ENCODE results near the gene FOXN3.

Gene FOXN3

DNA sequence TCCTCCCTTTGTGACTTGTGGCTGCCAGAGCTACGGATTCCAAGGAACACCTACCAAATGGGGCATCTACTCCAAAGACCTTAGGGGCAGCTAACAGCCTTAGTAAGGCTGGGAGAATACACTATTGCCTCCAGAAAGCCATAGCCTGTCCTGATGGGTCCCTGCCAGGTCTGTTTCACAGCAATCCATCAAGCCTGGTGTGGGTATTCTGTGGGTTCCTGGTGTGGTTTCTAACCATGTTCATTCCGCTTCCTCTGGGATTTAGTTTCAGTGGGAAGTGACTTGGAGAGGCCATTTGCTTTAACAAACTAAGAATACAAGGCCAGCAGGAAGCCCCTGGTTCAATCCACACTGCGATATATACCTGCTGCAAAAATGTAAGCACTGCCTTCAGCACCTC lies 220.5 kb downstream of the FOXN3 start:
- DNase-seq (ENCODE audit: low read depth, low spot score) = no peak
- TF ChIP-seq EZH2 (IDR thresholded peaks at IDR 0.05) = no peak
- no peak for TF ChIP-seq POLR2AphosphoS5 (IDR thresholded peaks at IDR 0.05; ENCODE audit: borderline replicate concordance, low read depth, low read length)
- TF ChIP-seq FOXP2 (optimal IDR thresholded peaks at IDR 0.05; ENCODE audit: control extremely low read depth, extremely low read length, insufficient read depth) = no peak
- Histone ChIP-seq H3K9me3 (ENCODE audit: low read depth, low read length) (no peaks in the 10 kb centered on the region), H3K27ac (no peak overlapping the region), H3K36me3 (ENCODE audit: insufficient read depth, low read length) (no peaks in the 10 kb centered on the region), H3K9ac (ENCODE audit: insufficient read length) (no peak overlapping the region), H3K4me3 (no peak overlapping the region)

DNA sequence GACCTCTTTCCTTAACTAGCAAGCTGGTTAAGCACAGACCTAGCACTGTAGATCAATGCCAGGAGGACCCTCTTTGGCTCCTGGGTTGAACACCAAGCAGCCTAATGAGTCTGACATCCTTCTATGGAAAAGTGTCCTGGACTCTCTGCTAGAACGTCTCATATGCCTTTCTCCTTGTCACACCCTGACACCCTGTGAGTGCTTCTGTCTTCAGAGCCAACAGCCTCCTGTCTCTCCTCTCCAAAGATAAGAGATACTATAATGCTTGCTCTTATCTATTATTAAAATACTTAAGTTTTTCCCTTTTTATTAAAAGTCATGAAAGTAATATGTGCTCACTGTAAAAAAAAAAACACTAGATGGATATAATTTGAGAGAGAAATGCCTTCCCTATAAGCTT lies 222.7 kb downstream of the FOXN3 start:
- no peaks in the 10 kb centered on the region for H3K9me3 ChIP-seq (ENCODE audit: low read depth, low read length)
- H3K27ac ChIP-seq = no peak overlapping the region
- H3K36me3 ChIP-seq (ENCODE audit: insufficient read depth, low read length) = no peaks in the 10 kb centered on the region
- no peak overlapping the region for H3K9ac ChIP-seq (ENCODE audit: insufficient read length)
- H3K4me3 ChIP-seq = no peak overlapping the region
- no peak for TF ChIP-seq EZH2 (IDR thresholded peaks at IDR 0.05)
- TF ChIP-seq POLR2AphosphoS5 (IDR thresholded peaks at IDR 0.05; ENCODE audit: borderline replicate concordance, low read depth, low read length) = no peak
- no peak for TF ChIP-seq FOXP2 (optimal IDR thresholded peaks at IDR 0.05; ENCODE audit: control extremely low read depth, extremely low read length, insufficient read depth)
- no peak for DNase-seq (ENCODE audit: low read depth, low spot score)

DNA sequence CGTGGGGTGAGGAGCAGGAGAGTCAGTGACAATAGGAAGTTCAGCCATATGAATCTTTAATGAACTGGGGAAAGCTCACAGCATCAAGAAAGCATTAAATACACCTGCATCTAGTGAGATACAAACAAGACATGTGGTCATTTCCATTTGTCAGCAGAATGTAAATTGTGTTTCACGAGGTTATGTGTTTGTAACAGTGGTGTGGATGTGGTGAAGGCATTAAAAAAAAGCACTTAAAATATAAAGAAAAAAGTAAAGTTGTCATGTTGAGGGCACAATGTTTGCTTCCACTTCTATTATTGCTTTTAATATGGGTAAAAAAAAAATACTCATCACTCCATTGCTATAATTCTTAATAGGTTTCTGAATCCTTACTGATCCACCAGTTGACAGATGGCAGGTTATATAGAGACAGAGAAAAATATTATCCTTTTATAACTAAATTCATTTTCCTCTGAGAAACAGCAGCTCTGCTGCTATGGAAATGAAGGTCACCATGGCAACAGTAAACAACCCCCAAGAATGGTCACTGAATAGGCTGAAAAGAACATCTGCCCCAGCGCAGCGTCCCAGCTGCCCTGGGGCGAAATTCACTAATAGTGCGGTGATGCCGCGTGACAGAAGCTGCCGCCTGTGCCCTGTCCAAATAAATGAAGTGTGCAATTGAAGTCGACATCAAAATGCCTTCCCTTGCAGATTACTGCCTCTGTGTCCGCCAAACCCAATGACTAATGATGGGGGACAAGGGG lies 226.1 kb downstream of the FOXN3 start:
- Histone ChIP-seq H3K4me3 (no peak overlapping the region), H3K9ac (ENCODE audit: insufficient read length) (no peak overlapping the region), H3K27ac (no peak overlapping the region), H3K36me3 (ENCODE audit: insufficient read depth, low read length) (no peaks in the 10 kb centered on the region), H3K9me3 (ENCODE audit: low read depth, low read length) (no peaks in the 10 kb centered on the region)
- TF ChIP-seq POLR2AphosphoS5 (IDR thresholded peaks at IDR 0.05; ENCODE audit: borderline replicate concordance, low read depth, low read length) = no peak
- TF ChIP-seq EZH2 (IDR thresholded peaks at IDR 0.05) = no peak
- no peak for TF ChIP-seq FOXP2 (optimal IDR thresholded peaks at IDR 0.05; ENCODE audit: control extremely low read depth, extremely low read length, insufficient read depth)
- DNase-seq (ENCODE audit: low read depth, low spot score) = no peak

DNA sequence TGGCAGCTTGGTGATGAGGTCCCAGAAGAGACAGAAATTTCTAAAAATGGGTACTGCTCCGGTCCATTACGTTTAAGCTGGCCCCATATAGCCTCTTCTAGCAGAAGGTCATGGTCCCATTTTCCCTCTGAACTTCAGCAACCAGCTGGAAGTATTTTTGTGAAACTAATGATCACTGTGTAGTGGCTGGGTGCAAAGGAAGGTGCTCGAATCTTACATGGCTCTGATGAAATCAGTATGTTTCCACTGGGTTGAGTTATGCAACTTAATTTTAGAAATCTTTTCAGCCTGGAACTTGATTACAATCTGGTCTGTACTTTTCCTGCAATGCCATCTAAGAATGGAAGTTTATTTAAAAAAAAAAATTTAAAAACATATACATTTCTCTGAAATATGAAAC lies 228.5 kb downstream of the FOXN3 start:
- Histone ChIP-seq H3K9me3 (ENCODE audit: low read depth, low read length) (no peaks in the 10 kb centered on the region), H3K36me3 (ENCODE audit: insufficient read depth, low read length) (no peaks in the 10 kb centered on the region), H3K4me3 (no peak overlapping the region), H3K9ac (ENCODE audit: insufficient read length) (no peak overlapping the region), H3K27ac (no peak overlapping the region)
- no peak for DNase-seq (ENCODE audit: low read depth, low spot score)
- no peak for TF ChIP-seq POLR2AphosphoS5 (IDR thresholded peaks at IDR 0.05; ENCODE audit: borderline replicate concordance, low read depth, low read length)
- no peak for TF ChIP-seq FOXP2 (optimal IDR thresholded peaks at IDR 0.05; ENCODE audit: control extremely low read depth, extremely low read length, insufficient read depth)
- TF ChIP-seq EZH2 (IDR thresholded peaks at IDR 0.05) = no peak

DNA sequence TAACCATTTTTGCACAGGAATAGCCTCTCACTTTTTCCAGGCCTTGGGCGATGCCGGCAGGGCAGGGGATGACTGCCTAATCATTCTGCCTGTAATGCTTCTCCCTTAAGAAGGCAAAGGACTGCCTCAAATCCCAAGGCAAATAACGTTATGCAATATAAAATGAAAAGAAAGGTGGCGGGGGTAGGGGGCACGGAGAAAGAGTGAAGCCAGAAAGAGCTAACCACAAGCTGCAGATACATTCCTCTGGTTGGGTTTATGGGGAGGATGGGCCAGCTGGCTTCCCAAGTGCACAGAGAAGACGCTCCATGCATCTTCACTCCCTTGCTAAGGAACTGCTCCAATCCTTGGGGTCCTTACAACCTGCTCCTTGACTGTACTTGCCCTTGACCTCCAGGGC lies 229.5 kb downstream of the FOXN3 start:
- TF ChIP-seq EZH2 (IDR thresholded peaks at IDR 0.05) = no peak
- TF ChIP-seq POLR2AphosphoS5 (IDR thresholded peaks at IDR 0.05; ENCODE audit: borderline replicate concordance, low read depth, low read length) = no peak
- TF ChIP-seq FOXP2 (optimal IDR thresholded peaks at IDR 0.05; ENCODE audit: control extremely low read depth, extremely low read length, insufficient read depth) = no peak
- DNase-seq (ENCODE audit: low read depth, low spot score) = no peak
- Histone ChIP-seq H3K36me3 (ENCODE audit: insufficient read depth, low read length) (no peaks in the 10 kb centered on the region), H3K9me3 (ENCODE audit: low read depth, low read length) (no peaks in the 10 kb centered on the region), H3K27ac (no peak overlapping the region), H3K9ac (ENCODE audit: insufficient read length) (no peak overlapping the region), H3K4me3 (no peak overlapping the region)

DNA sequence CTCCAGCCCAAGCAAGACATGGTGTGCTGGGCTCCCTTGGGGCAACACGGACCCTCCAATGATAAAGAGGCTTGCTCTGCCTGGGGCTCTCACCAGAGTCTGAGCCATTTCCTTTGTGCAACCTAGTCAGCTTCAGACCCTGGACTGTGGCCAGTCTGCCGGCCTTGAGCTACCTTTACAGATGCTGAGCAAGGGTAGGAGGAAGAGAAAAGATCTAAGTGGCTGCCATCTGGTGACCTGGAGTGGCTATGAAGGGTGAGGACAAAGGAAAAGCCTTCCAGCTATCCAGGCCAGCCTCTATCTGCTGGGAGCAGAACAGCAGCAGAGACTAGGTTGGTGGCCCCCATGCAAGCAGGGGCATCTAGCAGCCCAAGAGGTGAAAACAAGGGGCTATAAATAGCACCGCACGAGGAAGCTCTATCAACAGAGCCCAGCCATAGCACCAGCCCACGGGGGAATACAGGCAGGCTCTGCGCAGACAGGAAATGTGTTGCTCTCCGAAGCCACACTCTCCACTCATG lies 230.1 kb downstream of the FOXN3 start:
- Histone ChIP-seq H3K9me3 (ENCODE audit: low read depth, low read length) (no peaks in the 10 kb centered on the region), H3K9ac (ENCODE audit: insufficient read length) (no peak overlapping the region), H3K27ac (no peak overlapping the region), H3K4me3 (no peak overlapping the region), H3K36me3 (ENCODE audit: insufficient read depth, low read length) (no peaks in the 10 kb centered on the region)
- DNase-seq (ENCODE audit: low read depth, low spot score) = no peak
- TF ChIP-seq EZH2 (IDR thresholded peaks at IDR 0.05) (no peak), POLR2AphosphoS5 (IDR thresholded peaks at IDR 0.05; ENCODE audit: borderline replicate concordance, low read depth, low read length) (no peak), FOXP2 (optimal IDR thresholded peaks at IDR 0.05; ENCODE audit: control extremely low read depth, extremely low read length, insufficient read depth) (no peak)

DNA sequence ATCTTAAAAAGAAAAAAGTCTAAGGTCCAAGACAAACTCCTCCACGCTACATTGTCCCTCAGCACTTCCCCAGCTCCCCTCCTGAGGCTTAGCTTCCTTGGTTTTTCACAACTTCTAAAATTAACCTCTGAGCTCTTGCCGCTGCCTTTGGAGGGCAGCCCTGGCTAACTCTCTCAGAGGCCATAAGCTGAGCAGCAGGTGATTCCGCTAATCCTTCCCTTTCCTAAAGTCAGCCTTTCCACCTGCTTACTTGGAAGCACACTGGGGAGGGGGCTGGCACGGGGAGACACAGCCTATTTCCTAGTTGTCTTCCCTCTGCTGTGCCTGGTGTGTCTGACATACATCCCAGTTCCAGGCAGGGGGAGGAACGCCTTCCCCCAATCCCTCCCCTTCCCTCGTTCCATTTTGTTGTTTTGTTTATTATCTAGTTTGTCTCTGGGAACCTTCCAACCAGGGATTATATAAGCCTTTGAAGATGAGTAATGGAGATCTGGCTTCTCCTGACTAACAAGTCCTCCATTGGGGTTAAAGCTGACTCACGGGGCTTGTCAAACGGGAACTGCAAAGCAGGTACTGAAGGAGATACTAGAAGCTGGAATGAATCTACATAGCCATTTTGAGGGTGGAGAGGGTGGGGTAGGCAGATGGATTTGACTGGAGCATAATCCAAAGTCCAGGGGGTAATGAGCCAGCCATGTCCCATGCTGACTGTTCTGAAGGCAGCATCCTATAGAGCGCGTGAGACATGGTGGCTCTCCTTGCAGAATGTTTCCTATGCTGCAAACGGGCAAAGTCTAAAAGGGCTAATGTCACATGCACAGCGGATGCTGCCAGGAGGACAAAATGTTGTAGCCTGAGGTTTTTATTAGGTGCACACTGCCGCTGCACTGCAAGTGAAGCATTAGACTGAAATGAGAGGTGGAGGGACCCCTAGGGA lies 230.8 kb downstream of the FOXN3 start:
- Histone ChIP-seq H3K36me3 (ENCODE audit: insufficient read depth, low read length) (no peaks in the 10 kb centered on the region), H3K4me3 (no peak overlapping the region), H3K27ac (no peak overlapping the region), H3K9ac (ENCODE audit: insufficient read length) (no peak overlapping the region), H3K9me3 (ENCODE audit: low read depth, low read length) (no peaks in the 10 kb centered on the region)
- no peak for TF ChIP-seq FOXP2 (optimal IDR thresholded peaks at IDR 0.05; ENCODE audit: control extremely low read depth, extremely low read length, insufficient read depth)
- TF ChIP-seq POLR2AphosphoS5 (IDR thresholded peaks at IDR 0.05; ENCODE audit: borderline replicate concordance, low read depth, low read length) = no peak
- TF ChIP-seq EZH2 (IDR thresholded peaks at IDR 0.05) = no peak
- DNase-seq (ENCODE audit: low read depth, low spot score) = no peak

DNA sequence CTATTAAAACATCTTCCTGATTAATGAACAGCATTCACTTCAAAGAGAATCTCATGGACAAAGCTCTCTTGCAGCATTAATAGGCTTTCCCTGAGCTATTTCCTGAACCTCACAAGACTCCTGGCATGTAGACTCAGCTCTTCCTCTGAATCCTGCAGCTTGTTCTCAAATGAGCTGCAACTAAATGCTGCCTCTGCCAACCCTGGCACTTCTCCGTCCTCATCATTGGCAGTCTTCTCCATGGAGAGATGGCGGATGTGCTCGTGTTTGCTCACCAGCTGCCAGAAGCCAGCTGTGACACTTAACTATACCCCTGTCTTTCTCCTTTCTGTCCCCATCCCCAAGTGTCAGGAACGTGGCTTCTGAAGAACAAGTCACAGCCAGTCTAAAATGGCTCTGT lies 232.1 kb downstream of the FOXN3 start:
- Histone ChIP-seq H3K27ac (no peak overlapping the region), H3K4me3 (no peak overlapping the region), H3K36me3 (ENCODE audit: insufficient read depth, low read length) (no peaks in the 10 kb centered on the region), H3K9me3 (ENCODE audit: low read depth, low read length) (no peaks in the 10 kb centered on the region), H3K9ac (ENCODE audit: insufficient read length) (no peak overlapping the region)
- TF ChIP-seq EZH2 (IDR thresholded peaks at IDR 0.05) = no peak
- TF ChIP-seq POLR2AphosphoS5 (IDR thresholded peaks at IDR 0.05; ENCODE audit: borderline replicate concordance, low read depth, low read length) = no peak
- TF ChIP-seq FOXP2 (optimal IDR thresholded peaks at IDR 0.05; ENCODE audit: control extremely low read depth, extremely low read length, insufficient read depth) = no peak
- DNase-seq (ENCODE audit: low read depth, low spot score) = no peak

All from SK-N-MC (cell line).